ENCODE measurements around the gene C16orf90.

The C16orf90 gene, protein sequence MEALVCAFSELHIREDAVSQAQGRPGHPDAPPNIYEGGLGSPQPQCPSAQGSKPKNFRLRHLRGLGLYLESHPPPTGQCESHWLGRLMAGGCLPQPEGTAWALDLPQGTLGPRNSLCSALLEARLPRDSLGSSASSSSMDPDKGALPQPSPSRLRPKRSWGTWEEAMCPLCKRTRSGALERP

DNA sequence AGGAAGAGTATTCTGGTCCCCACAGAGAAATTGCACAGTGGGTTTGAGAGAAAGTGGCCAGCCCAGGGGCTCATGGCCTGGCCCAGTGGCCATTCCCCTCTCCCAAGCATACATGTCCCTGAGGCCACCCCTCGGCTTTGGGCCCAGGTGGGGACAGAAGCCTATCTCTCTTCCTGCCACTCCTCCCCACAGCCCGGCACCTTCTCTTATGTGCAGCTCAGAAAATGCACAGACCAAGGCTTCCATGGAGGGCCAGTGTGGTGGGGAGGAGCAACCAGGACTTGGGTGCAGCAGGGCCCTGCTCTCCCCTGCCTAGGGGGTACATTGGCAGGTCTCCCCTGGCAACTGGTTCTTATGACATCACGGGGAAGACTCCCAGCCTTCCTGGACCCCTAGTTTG, at the start of gene C16orf90:
Gene C16orf90, minus strand, starts transcription at position 314 of the 400 bp plus-strand sequence. Its CDS starts 68 bp downstream, at position 246.
- DNase-seq, result no peak

DNA sequence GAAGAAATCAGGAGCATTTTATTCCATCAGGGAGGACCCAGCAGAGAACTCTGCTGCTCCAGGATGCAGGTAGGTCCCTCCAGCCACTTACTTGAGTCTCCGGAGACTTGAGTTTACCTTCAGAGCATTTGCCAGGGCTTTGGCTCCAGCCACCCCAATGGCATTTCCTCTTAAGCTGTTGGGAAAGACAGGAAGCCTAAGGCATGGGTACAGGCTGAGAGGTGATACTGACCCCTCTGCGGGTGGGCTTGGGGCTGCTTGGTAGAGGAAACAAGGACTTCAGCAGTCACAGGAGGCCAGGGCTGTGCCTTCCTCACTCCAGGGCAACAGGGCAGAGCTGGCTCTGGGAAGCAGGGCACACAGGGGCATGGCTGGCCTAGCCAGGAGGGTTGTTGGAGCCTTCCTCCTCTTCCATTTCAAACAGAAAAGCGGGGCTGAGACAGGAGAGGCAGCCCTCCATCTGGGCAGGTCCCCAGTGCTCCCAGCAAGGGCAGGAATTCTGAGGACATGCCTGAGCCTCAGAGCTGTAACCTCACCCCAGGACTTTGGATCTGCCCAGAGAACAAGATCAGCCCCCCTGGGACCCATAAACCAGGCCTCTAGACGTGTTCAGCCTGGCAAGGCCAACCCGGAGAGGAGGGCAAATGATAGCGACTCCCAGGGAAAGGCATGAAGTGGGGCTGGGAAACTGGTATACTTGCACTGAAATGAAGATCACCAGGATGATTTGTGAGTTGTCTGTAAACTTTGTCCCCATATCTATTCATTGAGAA, 47.5 kb upstream of the C16orf90 start:
- no peak for DNase-seq

DNA sequence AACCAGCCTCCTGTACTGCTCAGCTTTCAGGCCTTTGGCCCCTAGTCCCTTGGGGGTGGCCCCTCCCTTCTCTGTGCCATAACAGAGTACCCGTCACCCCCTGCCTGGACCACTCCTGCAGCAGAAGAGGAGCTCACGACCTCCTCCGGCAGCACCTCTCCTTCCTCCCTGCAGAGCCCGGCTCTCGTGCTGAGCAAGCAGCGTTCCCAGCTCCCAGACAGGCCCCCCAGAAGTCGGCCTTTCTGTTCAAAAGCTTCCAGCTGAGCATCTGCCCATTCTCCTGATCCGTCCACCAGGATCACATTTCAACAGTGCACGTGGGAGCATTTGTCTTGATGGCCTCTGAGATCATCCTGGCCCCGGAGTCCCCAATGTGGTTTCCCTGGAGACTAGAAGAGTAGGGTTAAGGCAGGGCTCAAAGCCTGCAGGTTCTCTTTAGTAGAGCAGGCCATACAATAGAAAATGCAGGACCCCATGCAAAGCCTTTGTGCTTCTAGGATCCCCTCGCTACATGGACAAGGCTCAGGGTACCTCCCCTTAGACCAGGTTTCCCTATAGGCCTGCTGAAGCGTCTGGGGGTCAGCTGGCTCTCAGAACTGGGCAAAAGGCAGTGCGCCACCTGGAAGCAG, 46.4 kb upstream of the C16orf90 start:
- DNase-seq, result no peak

DNA sequence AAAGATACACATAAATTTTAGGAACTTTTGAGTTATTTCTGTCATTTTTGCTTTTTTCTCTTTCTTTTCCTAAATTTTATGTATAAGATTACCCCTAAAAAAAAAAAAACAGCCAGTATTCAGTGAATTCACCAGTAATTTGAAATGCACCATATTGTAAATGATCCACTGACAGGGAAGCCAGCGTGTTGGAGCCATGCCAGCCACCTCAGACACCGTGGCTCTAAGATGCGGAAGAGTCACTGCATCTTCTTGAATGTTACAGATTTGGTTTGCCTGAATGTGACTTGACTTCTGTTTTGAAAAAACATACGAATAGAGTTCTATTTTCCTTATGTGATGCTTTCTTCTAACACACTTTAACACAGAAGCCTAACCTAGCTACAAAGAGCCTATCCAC, 42.9 kb upstream of the C16orf90 start:
- DNase-seq, result no peak

DNA sequence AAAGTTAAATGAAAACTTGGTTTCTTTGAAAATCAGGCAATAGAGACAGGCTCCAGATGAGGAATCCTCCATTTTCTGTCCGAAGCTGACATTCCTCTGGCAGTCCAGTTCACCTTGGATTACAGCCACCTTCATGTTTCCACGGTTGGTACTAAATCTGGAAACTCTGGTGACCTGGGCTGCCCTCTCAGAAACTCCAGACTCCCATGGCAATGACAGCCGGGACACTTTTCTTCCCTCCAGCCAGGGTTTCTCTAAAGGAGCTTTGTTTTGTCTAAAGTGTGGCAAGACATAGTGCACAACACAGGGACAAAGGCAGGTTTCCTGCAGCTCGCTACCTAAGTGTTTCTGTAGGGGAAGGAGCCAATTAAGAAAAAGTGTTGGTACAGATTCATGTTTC, 41.6 kb upstream of the C16orf90 start:
- no peak for DNase-seq

DNA sequence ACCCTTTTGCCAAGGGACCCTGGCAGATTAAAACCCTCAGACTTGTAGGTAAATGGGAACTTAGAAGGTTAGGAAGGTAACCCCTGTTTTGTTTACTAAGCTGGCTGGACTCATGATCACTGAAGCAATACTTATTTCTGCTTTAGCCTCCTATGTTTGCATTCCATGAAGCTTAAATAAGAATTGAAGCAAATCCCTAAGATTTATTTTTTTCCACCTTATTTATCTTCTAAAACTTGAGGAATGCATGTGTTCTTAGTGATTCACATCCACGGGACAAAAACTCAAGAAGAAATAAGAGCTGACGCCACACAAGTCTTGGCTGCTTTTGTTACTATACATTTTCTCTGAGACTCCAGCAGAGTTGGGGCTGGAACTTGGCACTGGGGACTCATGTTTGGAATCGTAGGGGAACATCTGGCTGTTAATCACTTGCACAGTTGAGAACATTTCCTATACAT, 41.0 kb upstream of the C16orf90 start:
- no peak for DNase-seq

DNA sequence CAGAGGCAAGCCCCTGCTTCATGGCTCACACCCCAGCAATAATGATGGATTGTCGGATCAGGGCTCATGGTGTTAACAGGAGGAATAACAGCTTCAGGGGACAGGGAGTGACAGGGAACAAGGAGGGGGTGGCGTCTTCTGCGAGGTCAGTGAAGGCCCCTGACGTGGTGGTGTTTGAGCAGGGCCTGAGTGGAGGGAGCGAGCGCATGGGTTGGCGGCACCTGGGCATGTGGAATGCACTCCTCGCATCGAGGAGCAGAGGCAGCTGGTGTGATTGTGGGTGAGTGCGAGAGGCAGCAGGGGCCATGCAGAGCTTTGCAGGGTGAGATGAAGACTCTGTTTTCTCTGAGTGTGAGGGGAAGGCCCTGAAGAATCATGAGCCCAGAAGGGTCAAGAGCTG, 38.8 kb upstream of the C16orf90 start:
- DNase-seq, result no peak

DNA sequence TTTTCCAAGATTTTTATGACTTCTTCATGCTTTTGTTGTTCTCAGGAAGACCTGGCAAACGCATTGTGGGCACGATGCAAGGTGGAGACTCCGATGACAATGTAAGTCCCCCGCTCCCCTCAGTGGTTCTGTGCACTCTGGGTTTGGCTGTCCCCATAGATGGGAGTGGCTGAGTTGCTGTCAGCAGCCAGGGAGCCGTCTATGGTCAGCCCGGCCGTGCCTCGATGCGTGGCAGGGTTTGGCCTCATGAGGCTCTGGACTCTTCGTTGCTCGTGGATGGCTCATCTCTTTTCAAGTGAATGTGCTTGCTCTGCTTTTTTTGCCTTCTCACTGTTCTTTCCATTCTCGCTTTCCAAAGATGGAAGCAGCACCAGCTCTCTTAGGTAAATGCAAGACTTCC, 37.5 kb upstream of the C16orf90 start:
- no peak for DNase-seq

DNA sequence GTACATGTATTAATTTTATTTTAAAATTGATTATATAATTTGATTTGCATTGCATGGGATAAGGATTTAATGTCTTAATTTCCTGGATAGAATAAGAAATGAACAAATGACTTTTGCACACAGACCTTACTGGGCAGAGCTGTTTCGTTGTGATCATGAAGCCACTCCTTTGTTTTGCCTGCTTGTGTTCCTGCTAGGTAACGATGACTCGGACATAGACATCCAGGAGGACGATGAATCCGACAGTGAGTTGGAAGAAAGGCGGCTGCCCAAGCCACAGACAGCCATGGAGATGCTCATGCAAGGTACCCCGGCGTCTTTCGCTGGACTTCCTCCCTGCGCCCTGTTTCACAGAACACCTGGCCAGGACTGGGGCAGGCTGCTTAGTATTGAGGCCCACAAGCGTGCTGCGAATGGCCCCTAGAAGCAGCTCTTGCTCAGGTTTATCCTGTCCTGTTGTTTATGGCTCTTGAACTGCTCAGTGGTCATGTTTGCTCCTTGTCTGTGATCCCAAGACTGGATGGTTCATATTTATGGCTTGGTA, 35.2 kb upstream of the C16orf90 start:
- DNase-seq, result no peak

DNA sequence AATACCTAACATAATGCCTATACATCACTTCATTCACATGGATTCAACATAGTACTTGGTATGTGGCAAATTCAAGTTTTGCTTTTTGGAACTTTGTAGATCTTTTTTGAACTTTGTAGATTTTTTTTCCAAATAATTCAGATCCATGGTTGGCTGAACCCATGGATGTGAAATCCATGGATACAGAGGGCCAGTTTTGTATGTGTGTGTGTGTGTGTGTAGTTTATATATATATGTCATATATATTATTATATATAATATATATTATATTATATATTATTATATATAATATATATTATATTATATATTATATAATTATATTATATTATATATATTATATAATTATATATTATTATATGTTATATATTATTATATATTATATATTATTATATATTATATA, 33.9 kb upstream of the C16orf90 start:
- no peak for DNase-seq

DNA sequence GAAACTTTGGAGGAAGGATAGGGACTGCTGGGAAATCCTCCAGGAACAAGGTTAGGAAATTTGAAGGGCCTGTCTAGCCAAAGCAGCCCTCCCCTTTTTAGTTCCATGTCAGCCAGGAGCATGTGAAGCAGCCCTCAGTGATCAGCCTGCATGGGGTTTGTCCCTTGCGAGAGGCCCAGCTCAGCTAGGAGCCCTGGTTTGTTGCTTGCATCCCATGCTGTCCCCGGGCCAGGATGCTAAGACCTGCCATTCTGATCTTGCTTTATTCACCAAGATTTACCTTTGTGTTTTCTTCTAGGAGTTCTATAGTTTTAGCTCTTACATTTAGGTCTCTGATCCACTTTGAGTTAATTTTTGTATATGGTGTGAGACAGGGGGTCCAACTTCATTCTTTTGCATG, 33.1 kb upstream of the C16orf90 start:
- DNase-seq, result no peak

DNA sequence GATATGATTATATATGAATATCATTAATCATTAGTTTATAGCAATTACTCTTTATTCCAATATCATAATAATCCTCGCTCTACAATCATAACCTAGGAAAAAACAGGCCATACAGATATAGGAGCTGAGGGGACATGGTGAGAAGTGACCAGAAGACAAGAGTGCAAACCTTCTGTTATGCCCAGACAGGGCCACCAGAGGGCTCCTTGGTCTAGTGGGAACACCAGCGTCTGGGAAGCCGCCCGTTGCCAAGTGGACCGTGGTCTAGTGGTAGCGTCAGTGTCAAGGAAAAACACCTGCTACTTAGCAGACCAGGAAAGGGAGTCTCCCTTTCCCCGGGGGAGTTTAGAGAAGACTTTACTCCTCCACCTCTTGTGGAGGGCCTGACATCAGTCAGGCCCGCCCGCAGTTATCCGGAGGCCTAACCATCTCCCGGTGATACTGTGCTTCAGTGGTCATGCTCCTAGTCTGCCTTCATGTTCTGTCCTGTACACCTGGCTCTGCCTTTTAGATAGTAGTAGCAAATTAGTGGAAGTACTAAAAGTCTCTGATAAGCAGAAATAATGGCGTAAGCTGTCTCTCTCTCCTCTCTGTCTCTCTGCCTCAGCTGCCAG, 32.0 kb upstream of the C16orf90 start:
- peak; percentile 26 for DNase-seq

DNA sequence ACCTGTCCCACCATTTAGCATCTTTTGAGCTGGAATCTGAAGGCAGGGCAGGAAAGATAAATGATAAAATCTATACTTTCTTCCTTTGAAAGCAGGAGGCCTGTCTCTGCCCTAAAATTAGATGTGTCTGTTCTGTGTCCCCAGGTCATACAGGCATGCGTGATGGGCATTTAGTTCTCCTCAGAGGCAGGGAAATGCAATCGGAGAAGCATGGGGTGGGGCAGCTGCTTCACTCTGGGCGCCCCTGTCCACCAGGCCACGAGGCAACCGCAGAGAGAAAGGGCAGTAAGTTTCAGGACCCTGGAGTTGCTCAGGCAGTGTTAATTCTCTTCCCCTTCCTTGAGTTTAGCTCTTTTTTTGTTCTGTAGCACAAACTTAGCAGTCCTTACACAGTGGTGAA, 30.7 kb upstream of the C16orf90 start:
- DNase-seq, result no peak

DNA sequence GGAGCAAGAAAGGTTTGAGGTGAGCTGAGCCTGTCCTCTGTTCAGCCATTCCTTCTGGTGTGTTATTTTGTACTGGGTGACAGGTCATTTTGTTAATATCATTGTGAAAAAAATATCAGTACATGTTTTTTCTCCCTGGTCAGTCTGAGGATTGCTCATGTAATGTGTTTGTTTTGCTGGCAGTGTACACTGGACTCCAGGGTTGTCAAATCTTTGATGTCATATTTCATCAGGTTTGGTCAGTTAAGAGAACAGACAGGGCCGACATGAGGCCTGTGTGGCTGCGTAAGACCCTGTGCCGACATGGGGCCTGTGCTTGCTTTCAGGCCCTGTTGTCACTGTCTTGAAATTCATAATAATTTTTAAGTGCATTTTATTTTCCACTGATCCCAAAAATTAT, 28.0 kb upstream of the C16orf90 start:
- DNase-seq, result no peak

DNA sequence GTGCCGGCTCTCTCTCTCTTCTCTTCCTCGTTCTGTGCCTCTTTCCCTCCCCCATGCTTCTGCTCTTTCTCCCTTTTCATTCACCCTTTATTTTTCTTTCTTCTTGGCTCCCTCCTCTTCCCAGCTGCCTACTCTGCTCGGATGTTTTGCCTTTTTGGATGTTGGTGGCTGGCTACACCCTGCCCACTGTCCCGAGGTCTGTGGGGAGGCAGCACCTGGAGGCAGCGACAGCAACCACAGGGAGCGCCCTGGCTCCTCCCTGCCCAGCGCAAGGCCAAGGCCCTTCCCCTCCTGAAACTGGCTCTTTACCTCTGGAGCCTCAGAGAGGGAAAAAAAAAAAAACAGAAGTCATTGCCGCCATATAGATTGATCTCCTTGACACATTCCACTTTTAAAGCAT, 25.6 kb upstream of the C16orf90 start:
- DNase-seq, result no peak

DNA sequence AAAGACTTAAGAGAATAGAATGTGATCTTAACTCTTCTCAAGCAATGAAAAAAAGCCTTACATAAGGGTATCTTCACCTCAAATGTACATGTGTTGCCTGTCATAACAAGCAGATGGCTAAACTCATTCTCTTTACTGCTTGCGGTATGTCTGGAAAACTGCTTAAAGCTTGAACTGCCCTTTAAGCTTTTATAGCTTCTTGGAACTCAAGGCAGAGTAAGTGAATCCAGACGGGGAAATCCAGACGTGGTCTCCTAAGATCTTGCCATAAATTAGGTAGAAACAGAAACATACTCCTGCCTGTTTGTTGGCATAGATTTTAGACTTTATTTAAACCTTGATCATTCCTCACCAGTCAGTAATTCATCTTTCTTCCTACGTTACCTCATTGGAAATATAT, 25.1 kb upstream of the C16orf90 start:
- no peak for DNase-seq

DNA sequence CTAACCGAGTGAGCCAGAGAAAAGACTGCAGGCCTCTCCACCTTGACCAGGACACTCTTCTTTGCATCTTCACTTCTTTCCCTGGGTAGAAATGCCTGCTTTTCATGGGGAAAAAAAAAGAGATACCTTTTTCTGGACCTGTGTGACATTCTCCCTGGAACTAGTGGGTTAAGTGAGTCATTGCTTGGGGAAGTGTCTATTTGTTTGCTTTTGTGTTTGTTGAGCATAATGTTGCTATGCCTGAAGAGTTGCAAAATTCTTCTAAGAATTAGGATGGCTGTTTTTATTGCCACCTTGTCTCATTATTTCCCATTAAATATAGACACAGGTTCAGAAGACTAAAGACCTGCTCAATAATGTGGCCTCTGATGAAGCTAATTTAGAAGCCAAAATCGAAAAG, 24.3 kb upstream of the C16orf90 start:
- DNase-seq, result no peak

DNA sequence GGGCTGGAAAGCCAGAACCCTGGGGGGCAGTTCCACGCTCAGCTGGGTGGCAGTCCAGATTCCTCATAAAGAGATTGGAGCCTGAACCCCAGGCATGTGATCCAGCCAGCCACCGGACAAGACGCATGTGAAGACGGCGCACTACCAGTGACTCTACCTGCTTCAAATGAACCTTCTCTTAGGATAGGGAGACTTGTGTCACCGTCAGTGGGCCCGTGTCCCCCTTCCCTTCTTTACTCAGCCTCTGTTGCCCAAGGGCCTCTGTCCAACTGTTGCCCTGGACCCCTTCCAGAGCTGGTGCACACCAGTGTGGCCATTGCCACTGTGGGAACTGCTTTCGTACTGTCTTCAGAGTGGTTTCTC, 23.7 kb upstream of the C16orf90 start:
- DNase-seq, result no peak

DNA sequence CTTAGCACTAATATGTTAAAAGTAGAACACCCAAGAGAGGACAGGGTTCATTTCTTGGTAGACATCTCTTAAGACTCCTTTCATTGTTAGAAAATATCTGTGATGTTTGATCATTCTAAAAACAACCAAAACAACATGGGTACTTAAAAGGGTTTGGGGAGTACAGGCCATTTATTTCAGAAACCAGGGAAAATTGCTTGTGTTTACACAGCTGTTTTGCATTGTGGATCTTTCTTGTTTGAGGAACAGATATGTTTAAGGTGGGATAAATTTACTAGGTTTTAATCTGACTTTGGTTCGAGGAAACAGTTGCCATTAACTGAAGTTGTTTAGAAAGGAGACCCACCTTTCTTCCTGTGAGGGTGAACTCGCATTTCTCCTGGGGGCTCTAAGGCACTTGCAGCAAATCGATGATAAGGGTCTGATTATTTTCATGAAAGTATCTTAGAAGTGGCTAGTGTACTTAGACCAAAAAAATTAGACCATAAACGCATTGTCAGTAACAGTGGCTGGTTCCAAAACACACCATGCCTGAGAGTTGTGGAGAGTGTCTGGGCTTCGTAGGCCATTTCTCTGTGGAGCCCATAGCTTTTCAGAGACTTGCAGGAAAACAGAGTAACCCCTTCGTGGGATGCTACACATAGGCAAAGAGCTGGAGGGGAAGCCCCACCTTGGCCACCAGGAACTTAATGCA, 23.1 kb upstream of the C16orf90 start:
- DNase-seq, result no peak

DNA sequence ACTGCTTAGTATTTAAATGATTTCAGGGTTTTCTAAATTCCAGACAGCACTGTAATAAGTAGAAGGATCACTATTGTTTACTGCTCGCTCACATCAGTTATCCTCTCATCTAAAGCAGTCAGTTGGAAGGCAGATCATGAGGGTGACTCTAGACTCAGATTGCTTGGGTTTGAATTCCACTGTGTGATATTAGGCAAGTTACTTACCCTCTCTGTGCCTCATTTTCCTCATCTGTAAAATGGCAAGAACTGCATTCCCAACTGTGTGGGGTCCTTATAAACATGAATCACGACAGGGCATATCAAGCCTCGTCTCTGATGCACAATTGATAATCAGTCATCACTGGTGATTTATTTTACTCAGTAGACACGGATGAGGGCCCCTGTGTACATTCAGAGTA, 20.6 kb upstream of the C16orf90 start:
- DNase-seq, result no peak

DNA sequence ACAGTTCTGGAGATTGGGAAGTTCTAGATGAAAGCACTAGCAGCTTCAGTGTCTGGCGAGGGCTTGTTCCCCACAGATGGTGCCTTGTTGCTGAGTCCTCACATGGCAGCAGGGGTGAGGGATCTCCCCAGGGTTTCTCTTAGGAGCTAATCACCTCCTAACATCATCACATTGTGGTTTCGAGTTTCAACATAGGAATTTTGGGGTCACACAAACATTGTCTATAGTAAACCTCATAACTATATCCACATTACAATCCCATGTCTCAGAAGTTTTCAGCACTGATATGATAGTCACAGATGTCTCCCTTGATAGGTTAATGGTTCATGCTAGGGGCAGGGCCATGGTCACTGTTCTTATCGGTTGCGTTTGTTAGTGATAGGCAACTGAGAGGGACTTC, 19.3 kb upstream of the C16orf90 start:
- DNase-seq, result no peak

DNA sequence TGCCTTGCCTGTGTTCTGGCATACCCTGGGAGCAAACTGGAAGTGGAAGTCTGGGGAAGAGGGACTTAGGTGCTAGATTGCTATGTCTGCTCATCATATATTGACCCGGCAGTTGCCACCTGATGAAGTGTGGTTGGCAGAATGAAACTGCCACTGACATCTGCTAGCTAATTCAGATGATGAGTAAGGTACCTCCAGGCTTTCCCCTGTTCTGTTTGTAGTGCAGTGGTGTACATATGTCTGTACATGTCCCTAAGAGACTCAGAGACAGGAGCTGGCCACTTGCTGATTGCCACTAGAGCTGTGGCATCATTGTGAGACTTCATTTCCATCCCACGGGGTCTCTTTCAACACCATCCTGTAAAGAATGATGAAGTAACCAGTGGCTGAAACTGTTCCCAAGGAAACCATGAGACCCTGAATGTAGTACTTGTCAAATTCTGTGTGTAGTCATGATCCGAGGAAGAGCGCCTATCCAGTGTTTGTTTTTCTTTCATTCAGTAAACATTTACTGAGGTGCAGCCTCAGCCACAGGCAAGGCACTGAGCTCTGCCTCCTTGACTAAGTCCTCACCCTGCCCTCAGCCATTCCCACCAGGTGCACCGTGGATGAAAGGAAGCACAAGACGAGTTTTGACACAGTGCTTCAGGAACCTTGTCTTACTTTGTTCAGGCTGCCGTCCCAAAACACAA, 18.7 kb upstream of the C16orf90 start:
- no peak for DNase-seq

All from activated effector memory CD4-positive, alpha-beta T cell treated with Interleukin-2 at 50 U/mL for 16 hours (primary cell).